GM18867 (cell line): ENCODE results near the gene TRIM56.
"Not testable (repeated sequence)": the region's sequence is repeated elsewhere in the genome, so short reads cannot be mapped to it uniquely, and the experiment has no call there.

Experiments used
- ATAC-seq: cut with Tn5 transposase; IDR thresholded peaks from one replicate; pipeline ENCODE4 v1.9.1; 2021; ENCODE audit warnings: mild to moderate bottlenecking, moderate library complexity; ENCODE audit not compliant: unreplicated experiment

Gene TRIM56

DNA sequence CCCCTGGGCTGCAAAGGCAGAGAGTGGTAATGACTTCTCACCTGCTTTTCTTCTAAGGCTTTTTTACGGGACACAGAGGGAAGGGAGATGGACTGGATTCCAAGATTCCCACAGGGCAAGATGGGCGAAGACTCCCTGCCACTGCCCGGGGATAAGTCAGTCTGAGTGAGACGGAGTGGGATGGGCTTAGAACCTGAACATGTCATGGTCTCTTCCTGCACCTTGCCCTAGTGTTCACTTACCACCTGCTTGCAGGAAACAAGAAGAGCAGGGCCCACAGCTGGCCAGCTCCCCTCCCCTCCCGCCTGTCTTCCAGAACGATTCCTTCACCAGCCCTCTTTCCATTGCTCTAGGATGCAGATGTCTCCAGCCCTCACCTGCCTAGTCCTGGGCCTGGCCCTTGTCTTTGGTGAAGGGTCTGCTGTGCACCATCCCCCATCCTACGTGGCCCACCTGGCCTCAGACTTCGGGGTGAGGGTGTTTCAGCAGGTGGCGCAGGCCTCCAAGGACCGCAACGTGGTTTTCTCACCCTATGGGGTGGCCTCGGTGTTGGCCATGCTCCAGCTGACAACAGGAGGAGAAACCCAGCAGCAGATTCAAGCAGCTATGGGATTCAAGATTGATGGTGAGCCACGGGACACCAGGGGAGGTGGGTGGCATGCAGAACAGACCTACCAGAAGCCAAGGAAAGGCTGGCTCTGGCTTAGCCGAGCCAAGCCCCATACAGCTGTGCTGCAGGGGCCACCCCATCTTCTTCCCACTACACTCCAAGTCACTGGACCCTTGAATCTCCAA lies 43.0 kb downstream of the TRIM56 start:
- no peak for ATAC-seq

DNA sequence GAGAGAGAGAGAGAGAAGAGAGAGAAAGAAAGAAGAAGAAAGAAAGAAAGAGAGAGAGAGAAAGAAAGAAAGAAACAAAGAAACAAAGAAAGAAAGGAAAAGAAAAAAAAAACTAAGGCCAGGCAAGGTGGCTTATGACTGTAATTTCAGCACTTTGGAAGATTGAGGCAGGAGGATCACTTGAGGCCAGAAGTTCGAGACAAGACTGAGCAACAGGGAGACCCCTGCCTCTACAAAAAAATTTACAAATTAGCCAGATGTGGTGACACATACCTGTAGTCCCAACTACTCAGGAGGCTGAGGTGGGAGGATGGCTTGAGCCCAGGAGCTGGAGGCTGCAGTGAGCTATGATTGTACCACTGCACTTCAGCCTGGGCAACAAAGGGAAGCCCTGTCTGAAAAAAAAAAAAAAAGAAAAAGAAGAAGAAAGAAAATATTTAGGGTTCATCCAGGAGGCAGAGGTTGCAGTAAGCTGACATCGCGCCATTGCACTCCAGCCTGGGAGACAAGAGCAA lies 44.4 kb downstream of the TRIM56 start:
- ATAC-seq = no peak

DNA sequence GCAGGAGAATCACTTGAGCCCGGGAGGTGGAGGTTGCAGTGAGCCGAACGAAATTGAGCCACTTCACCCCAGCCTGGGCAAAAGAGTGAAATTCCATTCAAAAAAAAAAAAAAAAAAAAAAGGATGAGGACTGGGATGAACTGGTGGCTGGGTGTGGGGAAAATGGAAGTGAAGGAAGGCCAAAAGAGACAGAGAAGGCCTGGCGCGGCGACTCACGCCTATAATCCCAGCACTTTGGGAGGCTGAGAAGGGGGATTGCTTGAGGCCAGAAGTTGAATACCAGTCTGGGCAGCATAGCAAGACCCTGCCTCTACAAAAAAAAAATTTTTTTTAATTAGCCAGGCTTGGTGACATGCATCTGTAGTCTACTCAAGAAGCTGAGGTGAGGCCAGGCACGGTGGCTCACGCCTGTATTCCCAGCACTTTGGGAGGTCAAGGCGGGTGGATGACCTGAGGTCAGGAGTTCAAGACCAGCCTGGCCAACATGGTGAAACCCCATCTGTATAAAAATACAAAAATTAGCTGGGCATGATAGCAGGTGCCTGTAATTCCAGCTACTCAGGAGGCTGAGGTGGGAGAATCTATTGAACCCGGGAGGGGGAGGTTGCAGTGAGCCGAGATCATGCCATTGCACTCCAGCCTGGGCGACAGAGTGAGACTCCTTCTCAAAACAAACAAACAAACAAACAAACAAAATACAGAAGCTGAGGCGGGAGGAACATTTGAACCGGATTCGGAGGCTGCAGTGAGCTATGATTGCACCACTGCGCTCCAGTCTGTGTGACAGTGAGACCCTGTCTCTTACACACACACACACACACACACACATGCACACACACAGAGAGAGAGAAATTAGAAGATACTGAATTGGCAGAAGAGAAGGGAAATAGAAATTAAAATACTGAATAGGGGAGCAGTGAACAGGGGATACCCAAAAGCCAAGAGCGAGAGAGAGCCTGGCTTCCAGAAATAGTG lies 47.6 kb downstream of the TRIM56 start:
- ATAC-seq = not testable (repeated sequence)

DNA sequence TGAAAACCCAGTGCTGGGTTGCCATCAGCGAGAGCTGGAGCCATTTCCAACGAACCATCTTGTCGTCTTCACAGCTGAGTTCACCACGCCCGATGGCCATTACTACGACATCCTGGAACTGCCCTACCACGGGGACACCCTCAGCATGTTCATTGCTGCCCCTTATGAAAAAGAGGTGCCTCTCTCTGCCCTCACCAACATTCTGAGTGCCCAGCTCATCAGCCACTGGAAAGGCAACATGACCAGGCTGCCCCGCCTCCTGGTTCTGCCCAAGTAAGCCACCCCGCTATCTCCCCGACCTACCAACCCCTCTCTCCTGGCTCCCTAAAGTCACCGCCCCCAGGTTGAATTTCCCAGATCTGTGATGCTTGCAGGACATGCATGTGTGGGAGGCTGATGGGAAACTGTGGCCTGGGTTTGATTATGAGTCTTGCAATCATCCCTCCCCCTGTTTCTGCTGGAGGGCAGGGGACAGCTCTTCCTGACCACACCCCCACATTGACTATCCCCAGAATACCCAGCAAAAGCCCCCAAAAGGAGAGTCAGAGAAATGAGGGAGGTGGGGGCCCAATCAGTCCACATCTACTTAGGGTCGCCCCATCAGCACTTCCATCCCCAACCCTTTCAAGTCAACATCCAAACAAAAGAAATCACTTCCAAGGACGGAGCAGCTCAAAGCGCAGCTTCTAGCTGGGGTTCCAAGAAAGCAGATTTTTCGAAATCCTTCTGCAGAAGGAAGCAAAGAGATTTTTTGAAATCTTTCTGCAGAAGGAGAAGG lies 48.5 kb downstream of the TRIM56 start:
- no peak for ATAC-seq

DNA sequence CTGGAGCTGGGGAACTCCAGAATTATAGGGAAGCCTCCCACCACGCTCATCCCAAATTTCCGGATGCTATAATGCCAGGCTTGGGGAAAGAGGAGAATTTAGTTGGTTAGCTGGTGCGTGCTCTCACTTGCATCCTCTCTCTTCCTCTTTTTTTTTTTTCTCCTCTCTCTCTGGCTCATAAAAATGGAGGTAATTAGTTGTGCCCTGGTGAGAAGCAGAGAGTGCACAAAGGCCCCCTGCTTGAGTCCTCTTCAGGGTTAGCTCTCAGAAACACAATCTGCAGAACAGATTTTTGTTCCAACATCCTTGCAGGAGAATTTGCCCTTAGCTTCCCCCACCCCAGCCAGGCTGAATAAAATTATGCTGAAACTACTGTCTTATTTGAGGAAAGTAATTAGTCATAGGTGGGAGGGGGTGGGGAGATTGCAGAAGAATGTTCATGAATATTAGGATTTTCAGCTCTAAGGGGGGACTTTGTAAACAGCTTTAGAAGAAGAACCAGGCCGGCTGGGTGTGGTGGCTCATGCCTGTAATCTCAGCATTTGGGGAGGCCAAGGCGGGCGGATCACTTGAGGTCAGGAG lies 49.2 kb downstream of the TRIM56 start:
- ATAC-seq = no peak

DNA sequence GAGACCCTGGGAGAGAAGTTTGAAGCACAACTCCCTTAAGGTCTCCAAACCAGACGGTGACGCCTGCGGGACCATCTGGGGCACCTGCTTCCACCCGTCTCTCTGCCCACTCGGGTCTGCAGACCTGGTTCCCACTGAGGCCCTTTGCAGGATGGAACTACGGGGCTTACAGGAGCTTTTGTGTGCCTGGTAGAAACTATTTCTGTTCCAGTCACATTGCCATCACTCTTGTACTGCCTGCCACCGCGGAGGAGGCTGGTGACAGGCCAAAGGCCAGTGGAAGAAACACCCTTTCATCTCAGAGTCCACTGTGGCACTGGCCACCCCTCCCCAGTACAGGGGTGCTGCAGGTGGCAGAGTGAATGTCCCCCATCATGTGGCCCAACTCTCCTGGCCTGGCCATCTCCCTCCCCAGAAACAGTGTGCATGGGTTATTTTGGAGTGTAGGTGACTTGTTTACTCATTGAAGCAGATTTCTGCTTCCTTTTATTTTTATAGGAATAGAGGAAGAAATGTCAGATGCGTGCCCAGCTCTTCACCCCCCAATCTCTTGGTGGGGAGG lies 52.5 kb downstream of the TRIM56 start:
- ATAC-seq = peak; percentile 9

DNA sequence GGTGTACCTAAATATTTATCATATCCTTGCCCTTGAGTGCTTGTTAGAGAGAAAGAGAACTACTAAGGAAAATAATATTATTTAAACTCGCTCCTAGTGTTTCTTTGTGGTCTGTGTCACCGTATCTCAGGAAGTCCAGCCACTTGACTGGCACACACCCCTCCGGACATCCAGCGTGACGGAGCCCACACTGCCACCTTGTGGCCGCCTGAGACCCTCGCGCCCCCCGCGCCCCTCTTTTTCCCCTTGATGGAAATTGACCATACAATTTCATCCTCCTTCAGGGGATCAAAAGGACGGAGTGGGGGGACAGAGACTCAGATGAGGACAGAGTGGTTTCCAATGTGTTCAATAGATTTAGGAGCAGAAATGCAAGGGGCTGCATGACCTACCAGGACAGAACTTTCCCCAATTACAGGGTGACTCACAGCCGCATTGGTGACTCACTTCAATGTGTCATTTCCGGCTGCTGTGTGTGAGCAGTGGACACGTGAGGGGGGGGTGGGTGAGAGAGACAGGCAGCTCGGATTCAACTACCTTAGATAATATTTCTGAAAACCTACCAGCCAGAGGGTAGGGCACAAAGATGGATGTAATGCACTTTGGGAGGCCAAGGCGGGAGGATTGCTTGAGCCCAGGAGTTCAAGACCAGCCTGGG lies 53.1 kb downstream of the TRIM56 start:
- ATAC-seq = peak; percentile 71

DNA sequence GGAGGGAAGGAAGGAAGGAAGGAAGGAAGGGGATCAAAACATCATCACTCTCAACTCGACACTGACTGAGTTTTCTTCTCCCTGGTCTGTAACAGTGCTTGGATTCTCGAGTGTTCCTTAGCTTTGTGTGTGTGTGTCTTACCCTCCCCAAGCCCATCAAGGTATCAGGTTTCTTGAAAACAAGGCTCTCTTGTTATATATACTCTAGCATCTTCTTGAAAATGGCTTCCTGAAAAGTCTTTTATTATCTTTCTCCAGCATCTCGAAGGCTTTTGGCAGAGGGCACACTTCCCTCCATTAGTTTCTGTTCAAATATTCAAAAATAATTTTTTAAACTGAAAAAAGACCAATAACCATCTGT lies 55.0 kb downstream of the TRIM56 start:
- ATAC-seq = no peak

DNA sequence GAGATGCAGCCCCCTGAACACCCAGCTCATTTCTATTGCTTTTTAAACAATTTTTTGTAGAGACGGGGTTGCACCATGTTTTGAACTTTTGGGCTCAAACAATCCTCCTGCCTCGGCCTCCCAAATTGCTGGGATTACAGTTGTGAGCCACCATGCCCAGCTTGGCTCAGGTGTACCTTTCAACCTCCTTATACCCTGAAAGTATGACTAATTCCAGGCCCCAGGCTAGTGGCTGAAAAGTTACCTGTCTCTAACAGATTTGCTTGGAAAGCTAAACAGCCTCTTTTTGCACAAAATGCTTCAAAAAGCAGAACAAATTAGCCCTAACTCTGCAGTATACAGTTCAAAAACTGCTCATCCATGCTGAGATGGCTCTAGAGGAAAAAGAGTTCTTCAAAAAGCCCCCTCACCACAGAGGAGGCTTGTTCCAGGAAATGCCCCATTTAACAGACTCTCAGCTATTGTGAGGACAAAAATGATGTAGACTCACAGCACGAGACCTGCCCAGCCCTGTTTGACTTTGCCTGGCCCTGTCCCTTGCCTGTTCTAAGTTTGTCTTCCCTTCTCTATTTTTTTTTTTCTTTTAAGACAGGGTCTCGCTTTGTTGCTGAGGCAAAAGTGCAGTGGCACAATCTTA lies 55.6 kb downstream of the TRIM56 start:
- ATAC-seq = no peak
